Right lobe of liver (tissue), 6 donors: ENCODE measurements around the gene CHMP3. TPM values are rescaled to one million over a fixed set of nuclear protein-coding genes. Genes with fewer than 3 reads are reported as not detected.

ENCODE experiments used
- ATAC-seq, 4 donors: fragments of 200-7000 bp; cut with Tn5 transposase; one replicate each; pipeline ENCODE4 v1.9.1; 2020; ENCODE audit warnings: mild to moderate bottlenecking in 4 of 4, moderate library complexity in 4 of 4
- DNase-seq, 3 donors: peaks; one replicate each; pipeline ENCODE4 v3.0.0-alpha.2; 2020
- H3K27ac ChIP-seq, 3 donors: fragments of 200-600 bp; one replicate each; pipeline ENCODE4 v1.8.0; 2022
- H3K27me3 ChIP-seq, 2 donors: fragments of 200-600 bp; one replicate each; pipeline ENCODE4 v1.8.0; 2022
- H3K36me3 ChIP-seq, 4 donors: fragments of 200-600 bp; sonication (generic) in 1 of 4; one replicate each; pipeline versions ENCODE4 v1.5.1 to v1.8.0; 2017 to 2022; ENCODE audit warnings: control low read depth in 1 of 4
- H3K4me1 ChIP-seq, 4 donors: fragments of 200-600 bp; sonication (generic) in 1 of 4; one replicate each; pipeline versions ENCODE4 v1.5.1 to v1.8.0; 2017 to 2022; ENCODE audit warnings: control low read depth in 1 of 4
- H3K4me3 ChIP-seq, 3 donors: fragments of 200-600 bp; one replicate each; pipeline ENCODE4 v1.8.0; 2022
- H3K9me3 ChIP-seq, 4 donors: fragments of 200-600 bp; sonication (generic) in 1 of 4; one replicate each; pipeline versions ENCODE4 v1.5.1 to v1.8.0; 2017 to 2022; ENCODE audit warnings: control low read depth in 1 of 4
- CTCF ChIP-seq, 4 donors: fragments of 200-600 bp in 3 of 4; fragments of 450-650 bp in 1 of 4; IDR thresholded peaks; one replicate each; pipeline versions ENCODE4 v1.5.1 to v1.8.0; 2016 to 2022; ENCODE audit warnings: antibody characterized with exemption in 4 of 4, mild to moderate bottlenecking in 2 of 4
- POLR2A ChIP-seq: fragments of 450-650 bp; IDR thresholded peaks from one replicate; pipeline ENCODE4 v1.6.1; 2017; ENCODE audit warnings: antibody characterized with exemption, mild to moderate bottlenecking
- WGBS: methylation state at CpG from one replicate; pipeline ENCODE4 v1.1.6; 2018; ENCODE audit warnings: low coverage, low lambda C conversion rate; ENCODE audit not compliant: insufficient coverage; ENCODE audit errors: missing lambda C conversion rate; 5-methylcytosine and 5-hydroxymethylcytosine counted together
- intact Hi-C, 2 donors: fragments of 100-400 bp; cut with DNase I; formaldehyde crosslinking; loops; one replicate each; pipeline versions ENCODE4 v1.11.2 to v1.14.1; 2022
- total RNA-seq, 6 experiments: library from RNA; depleted of rRNA in 2 of 6; stranded (reverse); fragments of >200 nt in 2 of 6; fragmentation: NEBNext Ultra II Directional in 3 of 6; extraction: Animal tissue kit (Norgen Biotek cat#: 25700) in 3 of 6; gene quantifications; one replicate each; pipeline versions ENCODE4 v1.1.0 to v1.2.4, GENCODE V29; 2016 to 2023
- donor health status: DM: no; HTN: yes; CAD: no.
- donor health status: DM: no; HTN: no; CAD: no.
- donor health status: DM: no; HTN: no; CAD: no.
- donor health status: DM: no; HTN: yes; CAD: no.
- donor health status: DM: no; HTN: yes; CAD: no.

CHMP3 gene
- total RNA-seq, 6 experiments from 2014 or later, result 16.2 to 29.3 (median 24.4) TPM

- no peak for TF ChIP-seq CTCF (IDR thresholded peaks at IDR 0.05)
- TF ChIP-seq POLR2A, result no peak
- no peaks in the 10 kb centered on the region for H3K9me3 ChIP-seq
- ATAC-seq, result no peak
- 100% methylated on average over 2 of the region's 3 CpGs for WGBS
- no peak for DNase-seq
- H3K27me3 ChIP-seq, result no peaks in the 10 kb centered on the region
- H3K4me1 ChIP-seq, result peaks cover 0 to 2% (median 0%) of the 10 kb centered on the region in 4 donors
- intact Hi-C loops, result no loop called here
- peaks cover 8 to 83% (median 41%) of the 10 kb centered on the region in 4 donors for H3K36me3 ChIP-seq
- H3K27ac ChIP-seq, result no peak overlapping the region
- no peak overlapping the region for H3K4me3 ChIP-seq
Observed at GRCh38 chr2:86484385-86484784, 78.9 kb downstream of the CHMP3 start.

GRCh38 chr2:86482034-86482433, 81.2 kb downstream of the CHMP3 start:
- Histone ChIP-seq H3K27ac (no peak overlapping the region), H3K36me3 (peaks cover 14 to 88% (median 50%) of the 10 kb centered on the region in 4 donors), H3K4me1 (peaks cover 0 to 5% (median 1%) of the 10 kb centered on the region in 4 donors), H3K4me3 (no peak overlapping the region), H3K27me3 (no peaks in the 10 kb centered on the region), H3K9me3 (no peaks in the 10 kb centered on the region)
- no peak for TF ChIP-seq CTCF (IDR thresholded peaks at IDR 0.05)
- TF ChIP-seq POLR2A, result no peak
- 94% methylated on average over 3 of the region's 3 CpGs for WGBS
- intact Hi-C loops, result no loop called here
- ATAC-seq (no peak), DNase-seq (no peak)

- ATAC-seq, result peak in 1 of 4 donors; percentile 42
- Histone ChIP-seq H3K27ac (no peak overlapping the region), H3K27me3 (no peaks in the 10 kb centered on the region), H3K4me1 (peaks cover 0 to 17% (median 3%) of the 10 kb centered on the region in 4 donors), H3K9me3 (no peaks in the 10 kb centered on the region), H3K36me3 (peaks cover 14 to 70% (median 43%) of the 10 kb centered on the region in 4 donors), H3K4me3 (no peak overlapping the region)
- DNase-seq, result peak in 1 of 3 donors; percentile 24
- intact Hi-C loops, result no loop called here
- 49% methylated on average over 6 of the region's 7 CpGs for WGBS
- TF ChIP-seq POLR2A (no peak), CTCF (IDR thresholded peaks at IDR 0.05) (no peak)
Observed at GRCh38 chr2:86480105-86480504, 83.1 kb downstream of the CHMP3 start.

GRCh38 chr2:86477349-86477748, 85.9 kb downstream of the CHMP3 start:
- no peak for DNase-seq
- Histone ChIP-seq H3K36me3 (peaks cover 15 to 65% (median 28%) of the 10 kb centered on the region in 4 donors), H3K4me3 (no peak overlapping the region), H3K27ac (no peak overlapping the region), H3K4me1 (peaks cover 0 to 17% (median 3%) of the 10 kb centered on the region in 4 donors), H3K27me3 (no peaks in the 10 kb centered on the region), H3K9me3 (no peaks in the 10 kb centered on the region)
- TF ChIP-seq POLR2A (no peak), CTCF (IDR thresholded peaks at IDR 0.05) (no peak)
- ATAC-seq, result peak; percentile 36 to 66 (median 52)
- intact Hi-C loops, result no loop called here

GRCh38 chr2:86476918-86477317, 86.3 kb downstream of the CHMP3 start:
- H3K4me1 ChIP-seq, result peaks cover 0 to 17% (median 2%) of the 10 kb centered on the region in 4 donors
- peak in 1 of 3 donors; percentile 72 for DNase-seq
- intact Hi-C loops, result no loop called here
- peaks cover 11 to 65% (median 26%) of the 10 kb centered on the region in 4 donors for H3K36me3 ChIP-seq
- WGBS, result 24% methylated on average over 2 of the region's 3 CpGs
- ATAC-seq, result peak; percentile 69 to 85 (median 76)
- H3K27me3 ChIP-seq, result no peaks in the 10 kb centered on the region
- H3K9me3 ChIP-seq, result no peaks in the 10 kb centered on the region
- TF ChIP-seq CTCF (IDR thresholded peaks at IDR 0.05), result no peak
- no peak for TF ChIP-seq POLR2A
- H3K4me3 ChIP-seq, result no peak overlapping the region
- no peak overlapping the region for H3K27ac ChIP-seq
